GM12873 (cell line): ENCODE measurements around the gene RIPK3.

Source experiments
- TF ChIP-seq, protein P1 (sequence below): IDR thresholded peaks from 2 replicates; pipeline ENCODE4 v1.5.1; 2012; ENCODE audit warnings: low read depth, mild to moderate bottlenecking, moderate library complexity, low read length, control low read depth; ENCODE audit not compliant: insufficient read depth; ENCODE audit errors: missing control alignments

RIPK3 gene

DNA sequence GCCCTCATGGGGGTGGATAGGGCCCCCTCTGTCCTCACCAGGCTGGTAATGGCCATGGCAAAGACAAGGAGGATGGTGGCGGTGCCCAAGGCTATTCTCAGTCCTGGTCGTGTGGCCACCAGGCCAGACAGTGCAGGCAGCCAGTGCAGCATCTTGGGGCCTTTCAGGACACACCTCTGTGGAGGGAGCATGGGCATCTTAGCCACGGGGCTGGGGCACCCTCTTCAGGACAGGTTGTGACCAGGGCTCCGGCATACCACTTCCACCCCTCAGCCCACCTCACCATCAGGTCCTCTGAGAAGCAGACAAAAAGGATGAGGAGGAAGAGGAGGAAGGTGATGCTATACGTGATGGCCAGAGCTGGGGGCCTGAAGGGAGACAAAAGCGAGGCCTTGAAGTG is 15.8 kb downstream of the RIPK3 start:
- TF ChIP-seq, protein P1, sequence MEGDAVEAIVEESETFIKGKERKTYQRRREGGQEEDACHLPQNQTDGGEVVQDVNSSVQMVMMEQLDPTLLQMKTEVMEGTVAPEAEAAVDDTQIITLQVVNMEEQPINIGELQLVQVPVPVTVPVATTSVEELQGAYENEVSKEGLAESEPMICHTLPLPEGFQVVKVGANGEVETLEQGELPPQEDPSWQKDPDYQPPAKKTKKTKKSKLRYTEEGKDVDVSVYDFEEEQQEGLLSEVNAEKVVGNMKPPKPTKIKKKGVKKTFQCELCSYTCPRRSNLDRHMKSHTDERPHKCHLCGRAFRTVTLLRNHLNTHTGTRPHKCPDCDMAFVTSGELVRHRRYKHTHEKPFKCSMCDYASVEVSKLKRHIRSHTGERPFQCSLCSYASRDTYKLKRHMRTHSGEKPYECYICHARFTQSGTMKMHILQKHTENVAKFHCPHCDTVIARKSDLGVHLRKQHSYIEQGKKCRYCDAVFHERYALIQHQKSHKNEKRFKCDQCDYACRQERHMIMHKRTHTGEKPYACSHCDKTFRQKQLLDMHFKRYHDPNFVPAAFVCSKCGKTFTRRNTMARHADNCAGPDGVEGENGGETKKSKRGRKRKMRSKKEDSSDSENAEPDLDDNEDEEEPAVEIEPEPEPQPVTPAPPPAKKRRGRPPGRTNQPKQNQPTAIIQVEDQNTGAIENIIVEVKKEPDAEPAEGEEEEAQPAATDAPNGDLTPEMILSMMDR = no peak

DNA sequence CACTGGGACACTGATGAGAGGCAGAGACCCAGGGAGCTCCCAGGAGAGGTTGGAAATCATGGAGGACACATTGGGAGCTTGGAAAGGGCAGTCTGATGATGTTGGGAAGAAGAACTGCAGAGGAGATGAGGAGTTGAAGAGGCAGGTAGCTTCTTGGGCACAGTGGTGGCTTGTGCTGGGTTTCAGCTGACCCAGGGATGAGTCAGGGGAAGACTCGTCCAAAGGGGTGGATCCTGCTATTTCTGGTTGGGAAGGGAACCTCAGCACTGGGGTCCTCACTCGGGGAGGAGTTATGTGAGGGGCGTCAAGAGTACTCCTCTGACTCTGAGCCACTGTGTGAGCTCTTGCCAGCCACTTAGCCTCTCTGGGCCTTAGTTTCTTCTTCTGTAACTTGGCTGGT is 16.4 kb downstream of the RIPK3 start:
- TF ChIP-seq, protein P1 = no peak

DNA sequence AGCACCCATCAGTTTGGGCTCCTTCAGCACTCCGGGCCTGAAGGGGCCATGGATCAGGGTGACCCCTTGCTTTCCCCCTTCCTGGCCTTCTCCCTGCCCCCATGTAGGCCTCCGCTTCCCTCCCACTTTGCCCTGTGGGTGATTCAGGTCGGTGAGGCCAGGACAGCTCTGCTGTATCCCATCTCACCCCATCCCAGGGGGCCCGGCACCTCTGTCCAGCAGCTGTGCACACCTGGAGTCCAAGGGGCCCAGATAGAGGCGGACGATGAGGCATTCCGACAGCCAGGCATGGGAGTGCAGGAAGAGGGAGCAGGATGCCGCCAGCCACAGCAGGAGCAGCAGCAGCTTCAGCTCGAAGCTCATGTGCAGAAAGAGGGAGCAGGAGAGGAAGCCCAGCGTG is 17.1 kb downstream of the RIPK3 start:
- TF ChIP-seq, protein P1 = no peak

DNA sequence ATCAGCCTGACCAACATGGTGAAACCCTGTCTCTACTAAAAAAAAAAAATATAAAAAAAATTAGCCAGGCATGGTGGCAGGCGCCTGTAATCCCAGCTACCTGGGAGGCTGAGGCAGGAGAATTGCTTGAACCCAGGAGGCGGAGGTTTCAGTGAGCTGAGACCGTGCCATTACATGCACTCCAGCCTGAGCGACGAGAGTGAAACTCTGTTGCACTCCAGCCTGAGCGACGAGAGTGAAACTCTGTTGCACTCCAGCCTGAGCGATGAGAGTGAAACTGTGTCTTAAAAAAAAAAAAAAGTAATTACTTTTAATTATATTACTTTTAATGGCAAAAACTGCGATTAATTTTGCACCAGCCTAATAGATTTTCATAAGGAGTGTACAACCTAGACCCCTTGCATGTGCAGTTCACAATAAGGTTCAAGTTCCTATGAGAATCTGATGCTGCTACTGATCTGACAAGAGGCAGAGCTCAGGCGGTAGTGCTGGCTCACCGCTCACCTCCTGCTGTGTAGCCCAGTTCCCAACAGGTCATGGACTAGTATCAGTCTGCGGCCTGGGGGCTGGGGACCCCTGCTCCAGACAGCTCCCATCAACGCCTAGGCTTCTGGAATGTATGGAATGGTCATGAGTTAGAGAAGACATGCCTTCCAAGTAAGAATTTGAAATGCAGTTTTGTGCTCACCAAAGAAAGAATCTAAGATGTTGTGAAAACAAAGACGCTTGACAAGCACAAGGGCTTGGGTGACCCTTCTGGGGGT is 18.4 kb downstream of the RIPK3 start:
- TF ChIP-seq, protein P1 = no peak

DNA sequence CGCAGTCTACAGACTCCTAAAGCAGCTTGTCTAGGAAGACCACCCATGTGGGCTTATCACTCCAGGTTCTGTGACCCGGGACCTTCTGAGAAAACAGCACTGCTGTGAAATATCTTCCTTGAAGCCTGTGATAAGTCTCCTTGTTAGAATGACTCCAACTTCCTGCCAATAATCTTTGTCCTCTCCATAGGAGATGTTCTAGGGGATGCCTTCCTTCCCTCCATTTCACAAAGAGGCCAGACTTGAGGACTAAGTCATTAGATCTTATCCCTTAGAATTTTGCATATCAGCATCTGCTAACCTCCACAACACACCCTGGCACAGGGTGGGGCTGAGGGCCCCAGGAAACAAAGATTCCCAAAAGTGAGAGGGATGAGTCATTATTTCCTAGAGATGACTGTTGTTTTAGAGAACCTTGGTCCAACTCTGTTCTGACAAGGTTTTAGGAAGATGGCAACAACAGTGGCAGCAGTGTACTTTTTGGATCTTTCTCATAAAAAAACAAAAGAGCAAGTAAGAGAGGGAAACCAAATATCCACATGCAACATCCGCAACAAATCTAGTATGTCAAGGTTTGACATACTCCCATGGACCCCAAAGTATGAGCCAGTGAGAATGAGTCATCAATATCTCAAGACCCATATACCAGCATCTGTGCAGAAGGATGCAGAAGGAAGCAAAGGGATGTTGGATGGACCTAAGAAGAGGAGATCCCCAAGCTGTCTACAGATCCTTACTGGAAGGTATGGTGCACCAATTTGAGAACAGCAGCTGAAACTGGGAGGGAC is 22.5 kb downstream of the RIPK3 start:
- TF ChIP-seq, protein P1 = no peak

DNA sequence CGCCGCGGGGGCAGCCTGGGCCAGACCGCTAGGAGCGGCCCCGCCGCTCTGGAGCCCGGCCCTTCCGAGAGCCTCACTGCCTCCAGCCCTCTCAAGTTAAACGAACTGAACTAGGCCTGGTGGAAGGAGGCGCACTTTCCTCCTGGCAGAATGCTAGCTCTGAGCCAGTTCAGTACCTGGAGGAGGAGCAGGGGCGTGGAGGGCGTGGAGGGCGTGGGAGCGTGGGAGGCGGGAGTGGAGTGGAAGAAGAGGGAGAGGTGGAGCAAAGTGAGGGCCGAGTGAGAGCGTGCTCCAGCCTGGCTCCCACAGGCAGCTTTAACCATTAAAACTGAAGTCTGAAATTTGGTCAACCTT is 23.2 kb downstream of the RIPK3 start:
- TF ChIP-seq, protein P1 = no peak

DNA sequence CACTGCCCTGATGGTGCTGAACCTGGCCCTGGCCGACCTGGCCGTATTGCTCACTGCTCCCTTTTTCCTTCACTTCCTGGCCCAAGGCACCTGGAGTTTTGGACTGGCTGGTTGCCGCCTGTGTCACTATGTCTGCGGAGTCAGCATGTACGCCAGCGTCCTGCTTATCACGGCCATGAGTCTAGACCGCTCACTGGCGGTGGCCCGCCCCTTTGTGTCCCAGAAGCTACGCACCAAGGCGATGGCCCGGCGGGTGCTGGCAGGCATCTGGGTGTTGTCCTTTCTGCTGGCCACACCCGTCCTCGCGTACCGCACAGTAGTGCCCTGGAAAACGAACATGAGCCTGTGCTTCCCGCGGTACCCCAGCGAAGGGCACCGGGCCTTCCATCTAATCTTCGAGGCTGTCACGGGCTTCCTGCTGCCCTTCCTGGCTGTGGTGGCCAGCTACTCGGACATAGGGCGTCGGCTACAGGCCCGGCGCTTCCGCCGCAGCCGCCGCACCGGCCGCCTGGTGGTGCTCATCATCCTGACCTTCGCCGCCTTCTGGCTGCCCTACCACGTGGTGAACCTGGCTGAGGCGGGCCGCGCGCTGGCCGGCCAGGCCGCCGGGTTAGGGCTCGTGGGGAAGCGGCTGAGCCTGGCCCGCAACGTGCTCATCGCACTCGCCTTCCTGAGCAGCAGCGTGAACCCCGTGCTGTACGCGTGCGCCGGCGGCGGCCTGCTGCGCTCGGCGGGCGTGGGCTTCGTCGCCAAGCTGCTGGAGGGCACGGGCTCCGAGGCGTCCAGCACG is 23.8 kb downstream of the RIPK3 start:
- TF ChIP-seq, protein P1 = no peak
